ENCODE data around the gene ZNFX1. TPM values are rescaled to one million over a fixed set of nuclear protein-coding genes. Genes with fewer than 3 reads are reported as not detected.

The ZNFX1 gene
- total and polyA plus RNA-seq, 9 of the 15 experiments (the other 6 are each of a cell fraction or from before 2014, with no cell fraction given), result 3.8 to 13.8 (median 10.3) TPM

DNA sequence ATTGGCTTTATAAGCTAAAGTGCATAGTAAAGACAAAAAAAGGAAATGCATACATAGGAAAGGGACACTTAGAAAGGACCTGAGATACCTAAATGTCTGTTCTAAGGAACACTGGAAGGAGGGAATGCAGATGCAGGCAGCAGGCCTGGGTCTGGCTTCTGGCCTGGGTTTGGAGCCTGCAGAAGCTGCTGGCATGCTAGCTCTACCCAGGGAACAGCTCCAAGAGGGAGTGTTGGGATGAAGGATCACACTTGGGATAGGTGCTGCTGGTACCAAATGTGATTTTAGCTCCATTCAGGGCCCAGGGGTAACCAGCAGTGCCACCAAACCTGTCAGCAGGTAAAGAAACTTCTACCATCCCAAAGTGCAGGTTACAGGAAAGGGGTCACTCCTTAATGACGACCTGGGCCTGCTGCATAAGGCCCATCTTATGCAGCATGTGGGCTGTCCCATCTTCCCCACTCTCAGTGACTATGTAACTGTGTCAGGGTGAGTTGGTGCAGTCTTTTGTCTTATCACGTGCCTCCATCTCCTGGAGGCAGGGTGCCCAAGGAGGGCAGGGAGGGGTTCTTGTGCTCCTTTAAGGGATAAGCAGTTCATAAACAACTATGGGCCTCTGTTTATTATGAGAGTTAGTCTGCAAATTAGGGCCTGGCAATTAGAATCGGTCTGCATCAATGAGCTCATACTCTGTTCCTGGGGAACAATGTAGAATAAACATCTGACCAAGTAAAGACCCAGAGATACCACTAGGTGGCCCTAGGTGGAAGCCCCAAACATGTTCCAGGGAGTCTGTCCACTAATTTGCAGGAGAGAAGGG lies 31.7 kb downstream of the ZNFX1 start (continued):
- TF ChIP-seq, protein P1, sequence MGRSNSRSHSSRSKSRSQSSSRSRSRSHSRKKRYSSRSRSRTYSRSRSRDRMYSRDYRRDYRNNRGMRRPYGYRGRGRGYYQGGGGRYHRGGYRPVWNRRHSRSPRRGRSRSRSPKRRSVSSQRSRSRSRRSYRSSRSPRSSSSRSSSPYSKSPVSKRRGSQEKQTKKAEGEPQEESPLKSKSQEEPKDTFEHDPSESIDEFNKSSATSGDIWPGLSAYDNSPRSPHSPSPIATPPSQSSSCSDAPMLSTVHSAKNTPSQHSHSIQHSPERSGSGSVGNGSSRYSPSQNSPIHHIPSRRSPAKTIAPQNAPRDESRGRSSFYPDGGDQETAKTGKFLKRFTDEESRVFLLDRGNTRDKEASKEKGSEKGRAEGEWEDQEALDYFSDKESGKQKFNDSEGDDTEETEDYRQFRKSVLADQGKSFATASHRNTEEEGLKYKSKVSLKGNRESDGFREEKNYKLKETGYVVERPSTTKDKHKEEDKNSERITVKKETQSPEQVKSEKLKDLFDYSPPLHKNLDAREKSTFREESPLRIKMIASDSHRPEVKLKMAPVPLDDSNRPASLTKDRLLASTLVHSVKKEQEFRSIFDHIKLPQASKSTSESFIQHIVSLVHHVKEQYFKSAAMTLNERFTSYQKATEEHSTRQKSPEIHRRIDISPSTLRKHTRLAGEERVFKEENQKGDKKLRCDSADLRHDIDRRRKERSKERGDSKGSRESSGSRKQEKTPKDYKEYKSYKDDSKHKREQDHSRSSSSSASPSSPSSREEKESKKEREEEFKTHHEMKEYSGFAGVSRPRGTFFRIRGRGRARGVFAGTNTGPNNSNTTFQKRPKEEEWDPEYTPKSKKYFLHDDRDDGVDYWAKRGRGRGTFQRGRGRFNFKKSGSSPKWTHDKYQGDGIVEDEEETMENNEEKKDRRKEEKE (IDR thresholded peaks at IDR 0.05; ENCODE audit: borderline replicate concordance in 1 of 2, control insufficient read depth in 1 of 2, low read depth in 2 of 2, low read length in 1 of 2), result no peak
- TF ChIP-seq ZNF507 (tag; conservative IDR thresholded peaks at IDR 0.05) (no peak), ATF7 (IDR thresholded peaks at IDR 0.05) (0 out of 2 replicates have a peak, but pooled peaks have one; percentile 56), NBN (IDR thresholded peaks at IDR 0.05; ENCODE audit: low read depth) (no peak), PHB2 (IDR thresholded peaks at IDR 0.05; ENCODE audit: low read depth) (no peak), FUS (optimal IDR thresholded peaks at IDR 0.05; ENCODE audit: low read depth, low read length) (no peak), POLR2A (conservative IDR thresholded peaks at IDR 0.05) (peak; percentile 61), SAFB (IDR thresholded peaks at IDR 0.05; ENCODE audit: borderline replicate concordance, low read depth, low read length) (no peak), HNRNPUL1 (IDR thresholded peaks at IDR 0.05; ENCODE audit: low read length) (no peak), ZKSCAN3 (CRISPR knock-in tag; IDR thresholded peaks at IDR 0.05) (no peak), ZNF316 (IDR thresholded peaks at IDR 0.05) (no peak), SUPT5H (IDR thresholded peaks at IDR 0.05) (peak; percentile 51), SOX6 (IDR thresholded peaks at IDR 0.05) (0 out of 2 replicates have a peak, but pooled peaks have one; percentile 10), ZBTB1 (CRISPR knock-in tag; IDR thresholded peaks at IDR 0.05; ENCODE audit: borderline replicate concordance, low read depth) (no peak), PHTF2 (CRISPR knock-in tag; IDR thresholded peaks at IDR 0.05) (no peak), ARHGAP35 (IDR thresholded peaks at IDR 0.05; ENCODE audit: partially characterized antibody) (no peak), DNMT1 (IDR thresholded peaks at IDR 0.05) (no peak), ZNF197 (CRISPR knock-in tag; IDR thresholded peaks at IDR 0.05; ENCODE audit: low read depth) (no peak)
- TF ChIP-seq, protein P2, sequence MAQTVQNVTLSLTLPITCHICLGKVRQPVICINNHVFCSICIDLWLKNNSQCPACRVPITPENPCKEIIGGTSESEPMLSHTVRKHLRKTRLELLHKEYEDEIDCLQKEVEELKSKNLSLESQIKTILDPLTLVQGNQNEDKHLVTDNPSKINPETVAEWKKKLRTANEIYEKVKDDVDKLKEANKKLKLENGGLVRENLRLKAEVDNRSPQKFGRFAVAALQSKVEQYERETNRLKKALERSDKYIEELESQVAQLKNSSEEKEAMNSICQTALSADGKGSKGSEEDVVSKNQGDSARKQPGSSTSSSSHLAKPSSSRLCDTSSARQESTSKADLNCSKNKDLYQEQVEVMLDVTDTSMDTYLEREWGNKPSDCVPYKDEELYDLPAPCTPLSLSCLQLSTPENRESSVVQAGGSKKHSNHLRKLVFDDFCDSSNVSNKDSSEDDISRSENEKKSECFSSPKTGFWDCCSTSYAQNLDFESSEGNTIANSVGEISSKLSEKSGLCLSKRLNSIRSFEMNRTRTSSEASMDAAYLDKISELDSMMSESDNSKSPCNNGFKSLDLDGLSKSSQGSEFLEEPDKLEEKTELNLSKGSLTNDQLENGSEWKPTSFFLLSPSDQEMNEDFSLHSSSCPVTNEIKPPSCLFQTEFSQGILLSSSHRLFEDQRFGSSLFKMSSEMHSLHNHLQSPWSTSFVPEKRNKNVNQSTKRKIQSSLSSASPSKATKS (CRISPR knock-in tag; IDR thresholded peaks at IDR 0.05), result no peak
